Measurements from ENCODE around the gene RAP1GAP.

DNA sequence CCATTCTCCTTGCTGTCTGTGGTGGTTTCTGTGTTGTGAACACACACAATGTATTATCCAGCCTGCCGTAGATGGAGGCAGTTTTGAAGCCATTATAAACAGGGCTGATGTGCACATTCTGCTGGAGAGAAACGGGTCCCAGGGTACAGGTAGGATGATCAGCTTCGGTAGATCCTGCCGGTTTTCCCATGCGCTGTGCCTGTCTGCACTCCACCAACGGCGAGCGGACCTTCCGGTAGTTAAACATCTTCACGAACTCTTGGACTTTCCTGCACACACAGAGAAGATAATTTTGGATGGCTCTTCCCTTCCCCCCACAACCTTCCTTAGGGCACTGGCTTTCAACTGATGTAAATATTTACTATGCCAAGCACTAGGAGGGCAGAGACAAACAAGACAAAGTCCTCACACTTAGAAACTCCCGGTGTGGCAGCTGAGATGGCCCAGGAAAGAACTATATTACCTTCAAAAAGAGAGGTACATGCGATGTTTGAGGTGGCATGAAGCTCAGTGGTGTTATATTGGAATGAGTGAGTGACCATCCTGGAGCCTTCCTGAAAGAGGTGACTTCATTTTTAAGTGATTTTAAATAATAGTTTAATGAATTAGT lies 118.2 kb downstream of the RAP1GAP start:
- TF ChIP-seq, protein P1, sequence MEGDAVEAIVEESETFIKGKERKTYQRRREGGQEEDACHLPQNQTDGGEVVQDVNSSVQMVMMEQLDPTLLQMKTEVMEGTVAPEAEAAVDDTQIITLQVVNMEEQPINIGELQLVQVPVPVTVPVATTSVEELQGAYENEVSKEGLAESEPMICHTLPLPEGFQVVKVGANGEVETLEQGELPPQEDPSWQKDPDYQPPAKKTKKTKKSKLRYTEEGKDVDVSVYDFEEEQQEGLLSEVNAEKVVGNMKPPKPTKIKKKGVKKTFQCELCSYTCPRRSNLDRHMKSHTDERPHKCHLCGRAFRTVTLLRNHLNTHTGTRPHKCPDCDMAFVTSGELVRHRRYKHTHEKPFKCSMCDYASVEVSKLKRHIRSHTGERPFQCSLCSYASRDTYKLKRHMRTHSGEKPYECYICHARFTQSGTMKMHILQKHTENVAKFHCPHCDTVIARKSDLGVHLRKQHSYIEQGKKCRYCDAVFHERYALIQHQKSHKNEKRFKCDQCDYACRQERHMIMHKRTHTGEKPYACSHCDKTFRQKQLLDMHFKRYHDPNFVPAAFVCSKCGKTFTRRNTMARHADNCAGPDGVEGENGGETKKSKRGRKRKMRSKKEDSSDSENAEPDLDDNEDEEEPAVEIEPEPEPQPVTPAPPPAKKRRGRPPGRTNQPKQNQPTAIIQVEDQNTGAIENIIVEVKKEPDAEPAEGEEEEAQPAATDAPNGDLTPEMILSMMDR (IDR thresholded peaks at IDR 0.05): no peak
- TF ChIP-seq POLR2AphosphoS5 (IDR thresholded peaks at IDR 0.05; ENCODE audit: insufficient read depth in 1 of 2, low read depth in 1 of 2): no peak

All from vagina (tissue), 2 donors.